ENCODE data around the gene EMX2. TPM values are rescaled to one million over a fixed set of nuclear protein-coding genes. Genes with fewer than 3 reads are reported as not detected.
A peak's percentile ranks its signal among the peaks of the same experiment; 100 is the strongest.

EMX2 gene
- total and polyA plus RNA-seq, 2 experiments from 2014 or later = not detected

GRCh38 chr10:117547016-117547715 is 4.6 kb downstream of the EMX2 start:
- H2AFZ ChIP-seq = no peak overlapping the region
- peaks cover 53% of the 10 kb centered on the region for H3K4me1 Mint-ChIP-seq
- H3K27me3 ChIP-seq (ENCODE audit: insufficient read depth) = peaks cover 100% of the 10 kb centered on the region
- H4K20me1 ChIP-seq (replicated peaks; ENCODE audit: insufficient read depth) = peaks cover 27% of the 10 kb centered on the region
- H3K9me2 ChIP-seq (ENCODE audit: insufficient read depth) = no peaks in the 10 kb centered on the region
- H3K36me3 ChIP-seq (ENCODE audit: insufficient read depth) = no peaks in the 10 kb centered on the region
- no peak overlapping the region for H3K27ac Mint-ChIP-seq
- peaks cover 55% of the 10 kb centered on the region for H3K4me1 ChIP-seq (ENCODE audit: insufficient read depth)
- no peak overlapping the region for H3K27ac ChIP-seq (ENCODE audit: low read depth)
- H3K4me3 ChIP-seq = peak overlapping the region; percentile 68
- 0 out of 2 replicates have a peak, but pooled peaks cover 3% of the 10 kb centered on the region for H3F3A ChIP-seq (replicated peaks; ENCODE audit: low read depth)
- H3K4me2 ChIP-seq = peak overlapping the region; percentile 94
- H3K4me3 Mint-ChIP-seq = peak overlapping the region; percentile 53
- peaks cover 97% of the 10 kb centered on the region for H3K27me3 Mint-ChIP-seq (ENCODE audit: insufficient read depth, low read depth, poor library complexity)
- no peaks in the 10 kb centered on the region; the same call in 2 of the 3 replicates for H3K9me3 Mint-ChIP-seq
- DNase-seq (ENCODE audit: low spot score) = peak; percentile 44
- H3K79me2 ChIP-seq (replicated peaks; ENCODE audit: insufficient read depth) = no peaks in the 10 kb centered on the region
- ATAC-seq = no peak
- no peaks in the 10 kb centered on the region; the same call in 1 of the 3 replicates for H3K36me3 Mint-ChIP-seq (ENCODE audit: low read depth)
- no peak for TF ChIP-seq POLR2AphosphoS5 (IDR thresholded peaks at IDR 0.05; ENCODE audit: low read depth)
- TF ChIP-seq EZH2 (IDR thresholded peaks at IDR 0.05; ENCODE audit: low read depth, unreplicated experiment) = peak; percentile 77

DNA sequence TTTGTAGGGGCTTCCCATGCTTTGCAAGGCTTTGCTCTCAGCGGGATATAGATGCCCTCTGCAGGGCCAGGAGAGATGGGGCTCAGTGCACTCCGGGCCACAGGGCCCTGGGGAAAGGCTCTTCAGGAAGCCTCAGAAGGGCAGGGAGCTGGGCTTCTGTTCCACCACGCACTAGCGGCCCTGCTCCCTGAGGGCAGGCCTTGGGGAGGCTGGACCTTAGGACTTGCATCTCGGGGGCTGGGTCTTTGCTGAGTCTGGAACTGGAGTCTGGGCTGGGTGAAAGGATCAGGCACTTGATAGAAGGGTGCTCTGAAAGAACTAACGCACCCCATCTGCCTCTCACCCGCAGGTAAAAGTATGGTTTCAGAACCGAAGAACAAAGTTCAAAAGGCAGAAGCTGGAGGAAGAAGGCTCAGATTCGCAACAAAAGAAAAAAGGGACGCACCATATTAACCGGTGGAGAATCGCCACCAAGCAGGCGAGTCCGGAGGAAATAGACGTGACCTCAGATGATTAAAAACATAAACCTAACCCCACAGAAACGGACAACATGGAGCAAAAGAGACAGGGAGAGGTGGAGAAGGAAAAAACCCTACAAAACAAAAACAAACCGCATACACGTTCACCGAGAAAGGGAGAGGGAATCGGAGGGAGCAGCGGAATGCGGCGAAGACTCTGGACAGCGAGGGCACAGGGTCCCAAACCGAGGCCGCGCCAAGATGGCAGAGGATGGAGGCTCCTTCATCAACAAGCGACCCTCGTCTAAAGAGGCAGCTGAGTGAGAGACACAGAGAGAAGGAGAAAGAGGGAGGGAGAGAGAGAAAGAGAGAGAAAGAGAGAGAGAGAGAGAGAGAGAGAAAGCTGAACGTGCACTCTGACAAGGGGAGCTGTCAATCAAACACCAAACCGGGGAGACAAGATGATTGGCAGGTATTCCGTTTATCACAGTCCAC is 5.4 kb downstream of the EMX2 start:
- H3K4me3 Mint-ChIP-seq = peak overlapping the region; percentile 48
- H3K36me3 Mint-ChIP-seq (ENCODE audit: low read depth) = no peaks in the 10 kb centered on the region; the same call in 1 of the 3 replicates
- Histone ChIP-seq H3K9me2 (ENCODE audit: insufficient read depth) (no peaks in the 10 kb centered on the region), H3K4me3 (peak overlapping the region; percentile 32), H2AFZ (no peak overlapping the region), H3K36me3 (ENCODE audit: insufficient read depth) (no peaks in the 10 kb centered on the region), H3K79me2 (replicated peaks; ENCODE audit: insufficient read depth) (no peaks in the 10 kb centered on the region), H3F3A (replicated peaks; ENCODE audit: low read depth) (0 out of 2 replicates have a peak, but pooled peaks cover 3% of the 10 kb centered on the region), H3K4me1 (ENCODE audit: insufficient read depth) (peaks cover 63% of the 10 kb centered on the region), H3K27me3 (ENCODE audit: insufficient read depth) (peaks cover 100% of the 10 kb centered on the region), H3K4me2 (peak overlapping the region; percentile 94), H3K27ac (ENCODE audit: low read depth) (no peak overlapping the region), H4K20me1 (replicated peaks; ENCODE audit: insufficient read depth) (peaks cover 30% of the 10 kb centered on the region)
- ATAC-seq = peak; percentile 2
- H3K27ac Mint-ChIP-seq = no peak overlapping the region
- H3K4me1 Mint-ChIP-seq = peaks cover 58% of the 10 kb centered on the region
- H3K9me3 Mint-ChIP-seq = no peaks in the 10 kb centered on the region; the same call in 2 of the 3 replicates
- peak; percentile 87 for TF ChIP-seq EZH2 (IDR thresholded peaks at IDR 0.05; ENCODE audit: low read depth, unreplicated experiment)
- TF ChIP-seq EZH2phosphoT487 (IDR thresholded peaks at IDR 0.05; ENCODE audit: unreplicated experiment) = peak; percentile 86
- no peak for TF ChIP-seq JUNB (IDR thresholded peaks at IDR 0.05; ENCODE audit: unreplicated experiment)
- DNase-seq (ENCODE audit: low spot score) = peak; percentile 61
- H3K27me3 Mint-ChIP-seq (ENCODE audit: insufficient read depth, low read depth, poor library complexity) = peaks cover 98% of the 10 kb centered on the region

DNA sequence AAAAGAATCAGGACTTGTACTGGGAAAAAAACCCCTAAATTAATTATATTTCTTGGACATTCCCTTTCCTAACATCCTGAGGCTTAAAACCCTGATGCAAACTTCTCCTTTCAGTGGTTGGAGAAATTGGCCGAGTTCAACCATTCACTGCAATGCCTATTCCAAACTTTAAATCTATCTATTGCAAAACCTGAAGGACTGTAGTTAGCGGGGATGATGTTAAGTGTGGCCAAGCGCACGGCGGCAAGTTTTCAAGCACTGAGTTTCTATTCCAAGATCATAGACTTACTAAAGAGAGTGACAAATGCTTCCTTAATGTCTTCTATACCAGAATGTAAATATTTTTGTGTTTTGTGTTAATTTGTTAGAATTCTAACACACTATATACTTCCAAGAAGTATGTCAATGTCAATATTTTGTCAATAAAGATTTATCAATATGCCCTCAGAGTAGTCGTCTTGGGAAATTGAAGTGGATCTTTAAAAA is 6.6 kb downstream of the EMX2 start:
- Mint-ChIP-seq H3K4me3 (no peak overlapping the region), H3K36me3 (ENCODE audit: low read depth) (no peaks in the 10 kb centered on the region; the same call in 1 of the 3 replicates), H3K27ac (no peak overlapping the region), H3K9me3 (no peaks in the 10 kb centered on the region; the same call in 2 of the 3 replicates), H3K4me1 (peaks cover 61% of the 10 kb centered on the region), H3K27me3 (ENCODE audit: insufficient read depth, low read depth, poor library complexity) (peaks cover 99% of the 10 kb centered on the region)
- Histone ChIP-seq H3K9me2 (ENCODE audit: insufficient read depth) (no peaks in the 10 kb centered on the region), H3K27me3 (ENCODE audit: insufficient read depth) (peaks cover 100% of the 10 kb centered on the region), H3K27ac (ENCODE audit: low read depth) (no peak overlapping the region), H4K20me1 (replicated peaks; ENCODE audit: insufficient read depth) (peaks cover 31% of the 10 kb centered on the region), H3K4me2 (no peak overlapping the region), H3K4me1 (ENCODE audit: insufficient read depth) (peaks cover 68% of the 10 kb centered on the region), H3F3A (replicated peaks; ENCODE audit: low read depth) (0 out of 2 replicates have a peak, but pooled peaks cover 3% of the 10 kb centered on the region), H3K79me2 (replicated peaks; ENCODE audit: insufficient read depth) (no peaks in the 10 kb centered on the region), H2AFZ (no peak overlapping the region), H3K4me3 (no peak overlapping the region), H3K36me3 (ENCODE audit: insufficient read depth) (no peaks in the 10 kb centered on the region)
- DNase-seq (ENCODE audit: low spot score) (no peak), ATAC-seq (no peak)
- TF ChIP-seq NANOG (IDR thresholded peaks at IDR 0.05; ENCODE audit: borderline replicate concordance) (no peak), EZH2 (IDR thresholded peaks at IDR 0.05; ENCODE audit: low read depth, unreplicated experiment) (peak; percentile 78)
